ENCODE results near the gene SPATA3. TPM values are rescaled to one million over a fixed set of nuclear protein-coding genes. Genes with fewer than 3 reads are reported as not detected.

Gene SPATA3
- total RNA-seq, 1 experiment from 2014 or later = not detected

- Histone ChIP-seq H3K27me3 (replicated peaks; ENCODE audit: control insufficient read depth, insufficient read depth, low read length) (no peaks in the 10 kb centered on the region), H3K36me3 (ENCODE audit: control insufficient read depth, insufficient read depth, low read length) (no peaks in the 10 kb centered on the region), H3K9me3 (no peaks in the 10 kb centered on the region), H3K4me1 (peaks cover 70% of the 10 kb centered on the region), H3K4me3 (ENCODE audit: low read depth, low read length) (no peak overlapping the region)
- Mint-ChIP-seq H3K27me3 (ENCODE audit: insufficient read depth, unreplicated experiment) (no peaks in the 10 kb centered on the region), H3K9me3 (ENCODE audit: unreplicated experiment) (no peaks in the 10 kb centered on the region), H3K4me3 (ENCODE audit: unreplicated experiment) (peak overlapping the region; percentile 71), H3K36me3 (ENCODE audit: insufficient read depth, unreplicated experiment) (peaks cover 23% of the 10 kb centered on the region), H3K27ac (ENCODE audit: unreplicated experiment) (peak overlapping the region; percentile 72), H3K4me1 (ENCODE audit: low read depth, unreplicated experiment) (peaks cover 25% of the 10 kb centered on the region)
- CTCF ChIA-PET = no interaction called here
- no peak for DNase-seq
- POLR2A ChIA-PET = interaction anchor here (0.6 to 0.7 kb wide), 2 partner anchors 15 to 30 kb away, joined by 3 to 6 read pairs; no protein-coding TSS in a partner anchor
- no TSS peak for BruUV-seq (replicated peaks)
- TF ChIP-seq CTCF (IDR thresholded peaks at IDR 0.05; ENCODE audit: insufficient read depth in 1 of 2, low read depth in 1 of 2, low read length in 1 of 2, severe bottlenecking in 1 of 2, unreplicated experiment in 1 of 2) = no peak
- intact Hi-C loops (cut with micrococcal nuclease; ENCODE audit: unreplicated experiment) = no loop called here
Measured at GRCh38 chr2:231036131-231036530, 40.2 kb downstream of the SPATA3 start.

GRCh38 chr2:231036578-231037106 is 40.7 kb downstream of the SPATA3 start:
- ChIA-PET CTCF (no interaction called here), POLR2A (interaction anchor here (0.6 to 1.4 kb wide), 3 partner anchors 14 to 38 kb away, joined by 3 read pairs; no protein-coding TSS in a partner anchor)
- no peaks in the 10 kb centered on the region for H3K9me3 ChIP-seq
- Mint-ChIP-seq H3K27me3 (ENCODE audit: insufficient read depth, unreplicated experiment) (no peaks in the 10 kb centered on the region), H3K27ac (ENCODE audit: unreplicated experiment) (peak overlapping the region; percentile 72), H3K9me3 (ENCODE audit: unreplicated experiment) (no peaks in the 10 kb centered on the region), H3K4me1 (ENCODE audit: low read depth, unreplicated experiment) (peaks cover 29% of the 10 kb centered on the region), H3K36me3 (ENCODE audit: insufficient read depth, unreplicated experiment) (peaks cover 28% of the 10 kb centered on the region), H3K4me3 (ENCODE audit: unreplicated experiment) (peak overlapping the region; percentile 71)
- no peak for DNase-seq
- peaks cover 65% of the 10 kb centered on the region for H3K4me1 ChIP-seq
- intact Hi-C loops (cut with micrococcal nuclease; ENCODE audit: unreplicated experiment) = no loop called here
- BruUV-seq (replicated peaks) = TSS peak; percentile 71
- no peaks in the 10 kb centered on the region for H3K27me3 ChIP-seq (replicated peaks; ENCODE audit: control insufficient read depth, insufficient read depth, low read length)
- H3K36me3 ChIP-seq (ENCODE audit: control insufficient read depth, insufficient read depth, low read length) = peaks cover 4% of the 10 kb centered on the region
- TF ChIP-seq CTCF (IDR thresholded peaks at IDR 0.05; ENCODE audit: insufficient read depth in 1 of 2, low read depth in 1 of 2, low read length in 1 of 2, severe bottlenecking in 1 of 2, unreplicated experiment in 1 of 2) = no peak
- H3K4me3 ChIP-seq (ENCODE audit: low read depth, low read length) = peak overlapping the region; percentile 86

GRCh38 chr2:231037202-231037730 is 41.3 kb downstream of the SPATA3 start, which contains the start of gene C2orf72:
C2orf72 (plus strand) TSS chr2:231037523; CDS start chr2:231037566, 43 bp downstream.
- CTCF ChIA-PET = no interaction called here
- Mint-ChIP-seq H3K9me3 (ENCODE audit: unreplicated experiment) (no peaks in the 10 kb centered on the region), H3K4me3 (ENCODE audit: unreplicated experiment) (peak within 1 kb of the TSS; percentile 91), H3K27me3 (ENCODE audit: insufficient read depth, unreplicated experiment) (no peaks in the 10 kb centered on the region), H3K4me1 (ENCODE audit: low read depth, unreplicated experiment) (peaks cover 35% of the 10 kb centered on the region), H3K36me3 (ENCODE audit: insufficient read depth, unreplicated experiment) (peaks cover 34% of the 10 kb centered on the region), H3K27ac (ENCODE audit: unreplicated experiment) (peak within 1 kb of the TSS; percentile 72)
- POLR2A ChIA-PET = interaction anchor here (0.6 to 1.4 kb wide), 3 partner anchors 13 to 37 kb away, joined by 3 read pairs; no protein-coding TSS in a partner anchor
- DNase-seq = peak; percentile 74 to 80
- Histone ChIP-seq H3K4me3 (ENCODE audit: low read depth, low read length) (peak within 1 kb of the TSS; percentile 86), H3K27me3 (replicated peaks; ENCODE audit: control insufficient read depth, insufficient read depth, low read length) (no peaks in the 10 kb centered on the region), H3K36me3 (ENCODE audit: control insufficient read depth, insufficient read depth, low read length) (peaks cover 6% of the 10 kb centered on the region), H3K4me1 (peaks cover 58% of the 10 kb centered on the region), H3K9me3 (no peaks in the 10 kb centered on the region)
- BruUV-seq (replicated peaks) = no TSS peak
- TF ChIP-seq CTCF (IDR thresholded peaks at IDR 0.05; ENCODE audit: insufficient read depth in 1 of 2, low read depth in 1 of 2, low read length in 1 of 2, severe bottlenecking in 1 of 2, unreplicated experiment in 1 of 2) = no peak
- intact Hi-C loops (cut with micrococcal nuclease; ENCODE audit: unreplicated experiment) = no loop called here

Data from Caco-2 (cell line).